Measurements from ENCODE around the gene CARD14.
A peak's percentile ranks its signal among the peaks of the same experiment; 100 is the strongest.

CARD14 gene

GRCh38 chr17:80169784-80170500, at the start of gene CARD14:
Gene CARD14, plus strand, starts transcription at chr17:80170030. Its CDS starts 11,409 bp downstream, at chr17:80181439.
- no peak for DNase-seq

GRCh38 chr17:80122026-80122575, 47.7 kb upstream of the CARD14 start:
- DNase-seq, result no peak

DNA sequence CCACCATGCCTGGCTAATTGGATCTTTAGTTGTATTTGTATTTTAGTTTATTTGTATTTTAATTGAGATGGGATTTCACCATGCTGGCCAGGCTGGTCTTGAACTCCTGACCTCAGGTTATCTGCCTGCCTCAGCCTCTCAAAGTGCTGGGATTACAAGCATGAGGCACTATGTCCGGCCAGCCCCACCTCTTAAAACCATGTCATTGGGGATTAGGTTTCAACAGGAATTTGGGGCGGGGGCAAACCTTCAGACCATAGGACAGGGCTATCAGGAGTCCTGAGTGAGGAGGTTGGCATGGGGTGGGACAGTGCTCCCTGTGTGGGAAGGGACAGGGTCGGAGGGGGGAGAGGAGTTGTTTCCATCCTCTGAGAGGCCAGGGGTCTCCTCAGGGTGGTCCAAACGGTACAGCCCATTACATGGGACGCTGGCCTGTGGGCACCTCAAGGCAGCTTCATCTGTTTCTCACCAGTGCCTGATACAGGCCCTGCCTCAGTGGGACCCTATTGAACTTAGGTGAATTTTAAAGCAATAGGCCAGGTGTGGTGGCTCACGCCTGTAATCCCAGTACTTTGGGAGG, 46.8 kb upstream of the CARD14 start:
- DNase-seq, result no peak

DNA sequence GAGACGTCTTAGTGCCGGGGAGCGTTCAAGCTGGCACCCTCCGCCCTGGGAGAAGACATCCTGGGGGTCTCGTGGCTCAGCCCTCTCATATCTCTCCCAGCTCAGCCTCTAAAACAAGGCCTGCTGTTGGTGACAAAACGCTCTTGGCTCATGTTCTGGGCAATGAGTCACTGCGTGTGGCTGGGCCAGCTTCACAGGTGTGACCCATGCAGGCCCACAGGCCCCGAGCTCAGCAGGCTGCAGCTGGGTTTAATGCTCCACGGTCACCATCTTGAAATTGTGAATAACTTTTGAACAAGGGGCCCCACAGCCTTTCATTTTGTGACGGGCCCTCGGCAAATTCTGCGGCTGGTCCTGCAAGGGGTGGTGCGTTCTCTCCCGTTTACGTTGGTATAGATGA, 46.0 kb upstream of the CARD14 start:
- DNase-seq, result no peak

DNA sequence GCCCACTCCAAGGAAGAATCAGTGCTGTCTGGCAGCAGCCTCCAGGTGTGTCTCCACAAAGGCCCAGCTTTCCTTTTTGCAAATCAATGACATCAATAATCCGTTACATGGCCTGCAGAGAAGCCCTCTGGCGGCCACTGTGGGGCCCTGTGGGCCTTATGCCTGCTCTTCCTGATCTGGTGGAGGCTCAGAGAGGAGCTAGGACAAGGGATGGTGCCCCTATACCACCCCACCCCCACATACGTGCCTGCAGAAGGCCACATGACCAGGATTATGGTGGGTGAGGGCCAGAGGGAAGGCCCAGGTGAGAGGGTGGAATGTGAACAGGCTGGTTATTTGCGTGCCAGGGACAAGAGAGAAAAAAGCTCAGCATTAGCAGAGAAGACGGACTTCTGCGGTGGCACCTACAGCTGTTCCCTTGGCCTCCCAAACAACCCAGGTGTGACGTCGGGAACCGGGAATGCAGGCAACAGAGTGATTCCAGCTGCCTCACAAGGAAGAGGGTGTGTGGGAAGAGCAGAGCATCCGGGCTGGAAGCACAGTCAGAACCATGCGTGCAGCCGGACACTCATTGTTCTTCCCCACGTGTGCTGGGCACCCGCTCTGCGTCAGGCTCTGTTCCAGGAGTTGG, 45.4 kb upstream of the CARD14 start:
- no peak for DNase-seq

GRCh38 chr17:80125656-80126448, 44.0 kb upstream of the CARD14 start:
- peak; percentile 15 for DNase-seq

DNA sequence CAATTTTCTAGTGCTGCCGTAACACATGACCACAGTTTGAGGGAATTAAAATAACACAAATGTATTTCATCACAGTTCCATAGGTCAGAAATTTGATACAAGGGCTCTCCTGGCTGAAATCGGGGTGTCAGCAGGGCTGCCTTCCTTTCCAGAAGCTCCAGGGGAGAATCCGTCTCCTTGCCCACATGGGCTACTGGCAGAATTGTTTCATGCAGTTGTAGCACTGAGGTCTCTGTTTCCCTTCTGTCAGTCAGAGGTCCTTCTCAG, 43.4 kb upstream of the CARD14 start:
- no peak for DNase-seq

- no peak for DNase-seq
Observed at GRCh38 chr17:80129006-80129565, 40.7 kb upstream of the CARD14 start.

GRCh38 chr17:80130992-80131391, 38.8 kb upstream of the CARD14 start:
- no peak for DNase-seq

DNA sequence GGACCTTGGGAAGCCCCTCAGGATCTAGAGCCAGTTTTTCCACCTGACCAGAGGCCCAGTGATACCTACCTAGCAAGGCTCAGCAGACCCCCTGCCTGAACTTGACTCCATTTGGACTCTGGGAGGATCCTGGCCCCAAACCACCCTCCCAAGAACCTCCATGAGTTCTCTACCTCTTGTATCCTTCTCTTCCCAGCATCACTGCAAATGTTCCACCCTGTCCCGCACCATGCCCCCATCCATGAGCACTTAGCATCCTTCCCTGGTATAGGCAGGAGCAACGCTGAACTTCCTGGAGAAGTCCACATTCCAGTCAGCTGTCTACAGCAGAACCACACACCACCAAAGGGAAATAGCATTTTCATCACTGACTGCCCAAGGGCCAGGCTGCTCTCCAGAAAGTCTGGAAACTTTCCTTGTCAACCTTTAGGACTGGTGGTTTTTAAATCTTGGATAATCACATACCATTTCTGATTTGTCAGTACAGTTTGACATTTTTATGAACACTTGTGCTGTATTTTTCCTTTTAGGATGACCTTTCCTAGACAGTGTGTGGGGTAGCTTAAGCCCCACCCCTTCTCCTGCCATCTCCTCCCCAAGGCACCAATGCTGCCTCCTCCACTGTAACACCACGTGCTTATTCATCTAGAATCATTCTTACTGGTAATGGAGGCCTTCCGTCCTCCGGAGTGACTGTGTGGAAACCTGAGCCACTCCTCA, 36.8 kb upstream of the CARD14 start:
- no peak for DNase-seq

- no peak for DNase-seq
Observed at GRCh38 chr17:80133626-80133970, 36.2 kb upstream of the CARD14 start.

DNA sequence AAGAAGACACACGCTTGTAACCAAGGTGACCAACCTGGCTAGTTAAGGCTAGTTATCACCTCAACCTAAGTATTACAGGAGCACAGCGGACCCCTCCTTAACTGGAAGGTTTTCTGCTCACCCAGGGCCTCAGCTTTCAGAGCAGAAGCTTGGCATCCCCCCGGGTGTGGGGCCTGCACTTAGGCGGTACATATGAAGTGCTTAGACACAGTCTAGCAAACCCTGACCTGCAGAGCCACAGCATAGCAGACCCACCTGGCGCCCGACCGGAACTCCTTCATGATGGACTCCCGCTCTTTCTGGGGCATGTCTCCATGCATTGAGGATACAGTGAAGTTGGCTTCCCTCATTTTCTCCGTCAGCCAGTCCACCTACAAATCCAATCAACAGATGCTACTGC, 32.7 kb upstream of the CARD14 start:
- DNase-seq, result no peak

- no peak for DNase-seq
Observed at GRCh38 chr17:80138856-80139426, 30.9 kb upstream of the CARD14 start.

DNA sequence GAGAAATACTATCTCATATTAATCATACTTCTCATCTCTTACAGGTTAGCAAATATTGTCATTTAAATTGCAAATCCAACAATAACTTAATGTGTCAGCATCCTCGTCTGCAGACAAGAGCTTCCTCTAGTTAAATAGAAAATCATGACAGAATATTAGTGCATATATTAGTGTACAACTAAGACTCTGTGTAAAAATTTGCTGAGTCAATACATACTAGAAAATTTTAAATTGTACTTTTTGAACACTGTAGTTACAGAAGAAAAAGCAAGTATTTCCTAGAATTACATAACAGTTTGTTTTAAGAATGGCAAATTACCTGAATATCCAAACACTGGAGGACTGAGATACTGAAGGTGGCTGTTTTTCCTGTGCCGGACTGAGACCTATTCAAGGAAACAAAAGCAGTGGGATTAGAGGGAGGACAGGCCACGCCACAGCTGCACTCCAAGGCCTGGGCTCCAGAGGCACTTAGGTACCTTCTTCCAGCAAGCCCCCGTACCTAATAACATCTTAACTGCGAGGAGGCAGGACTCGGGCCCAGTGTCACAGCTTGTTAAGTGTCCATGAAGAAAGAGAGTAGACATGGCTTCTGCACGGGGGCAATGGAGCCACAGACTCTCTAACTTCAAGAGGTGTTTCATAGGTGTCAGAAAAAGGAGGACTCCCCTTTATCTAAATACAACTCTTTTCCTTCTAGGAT, 28.2 kb upstream of the CARD14 start:
- DNase-seq, result no peak

GRCh38 chr17:80142929-80143328, 26.9 kb upstream of the CARD14 start:
- no peak for DNase-seq

DNA sequence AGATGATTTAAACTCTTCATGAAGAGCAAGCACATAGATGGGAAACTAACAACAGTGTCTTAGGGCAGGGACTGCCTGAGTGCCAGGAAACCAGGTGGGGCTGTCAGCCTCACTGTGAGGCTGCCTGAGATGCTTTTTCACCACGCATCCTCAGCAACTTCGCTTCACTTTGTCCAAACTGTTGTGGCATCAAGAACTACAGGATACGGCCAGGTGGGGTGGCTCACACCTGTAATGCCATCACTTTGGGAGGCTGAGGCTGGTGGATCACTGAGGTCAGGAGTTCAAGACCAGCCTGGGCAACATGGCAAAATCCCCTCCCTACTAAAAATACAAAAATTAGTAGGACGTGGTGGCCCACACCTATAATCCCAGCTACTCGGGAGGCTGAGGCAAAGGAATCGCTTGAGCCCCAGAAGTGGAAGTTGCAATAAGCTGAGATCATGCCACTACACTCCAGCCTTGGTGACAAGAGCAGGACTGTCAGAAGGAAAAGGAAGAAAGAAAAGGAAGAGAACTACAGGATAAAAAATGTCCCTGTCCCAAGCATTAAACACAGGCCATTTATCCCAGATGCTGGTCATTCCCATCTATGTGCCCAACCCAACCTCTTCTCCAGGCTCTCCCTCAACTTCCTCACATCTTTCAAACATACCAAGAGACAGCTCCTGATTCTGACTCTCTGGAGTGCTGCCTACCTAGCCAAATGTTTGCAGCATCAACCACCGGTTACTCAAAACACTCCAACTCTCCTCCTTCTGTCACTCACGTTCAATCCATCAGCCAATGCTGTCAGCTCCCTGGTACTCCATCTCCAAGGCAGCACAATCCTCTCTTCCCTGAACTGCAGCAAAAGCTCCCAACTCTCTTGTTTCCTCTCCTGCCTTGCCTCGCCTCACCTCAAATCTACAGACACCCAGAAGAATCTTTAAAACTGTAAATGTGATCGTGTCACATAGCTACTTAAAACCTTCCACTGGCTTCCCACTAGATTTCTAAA, 24.5 kb upstream of the CARD14 start:
- no peak for DNase-seq

DNA sequence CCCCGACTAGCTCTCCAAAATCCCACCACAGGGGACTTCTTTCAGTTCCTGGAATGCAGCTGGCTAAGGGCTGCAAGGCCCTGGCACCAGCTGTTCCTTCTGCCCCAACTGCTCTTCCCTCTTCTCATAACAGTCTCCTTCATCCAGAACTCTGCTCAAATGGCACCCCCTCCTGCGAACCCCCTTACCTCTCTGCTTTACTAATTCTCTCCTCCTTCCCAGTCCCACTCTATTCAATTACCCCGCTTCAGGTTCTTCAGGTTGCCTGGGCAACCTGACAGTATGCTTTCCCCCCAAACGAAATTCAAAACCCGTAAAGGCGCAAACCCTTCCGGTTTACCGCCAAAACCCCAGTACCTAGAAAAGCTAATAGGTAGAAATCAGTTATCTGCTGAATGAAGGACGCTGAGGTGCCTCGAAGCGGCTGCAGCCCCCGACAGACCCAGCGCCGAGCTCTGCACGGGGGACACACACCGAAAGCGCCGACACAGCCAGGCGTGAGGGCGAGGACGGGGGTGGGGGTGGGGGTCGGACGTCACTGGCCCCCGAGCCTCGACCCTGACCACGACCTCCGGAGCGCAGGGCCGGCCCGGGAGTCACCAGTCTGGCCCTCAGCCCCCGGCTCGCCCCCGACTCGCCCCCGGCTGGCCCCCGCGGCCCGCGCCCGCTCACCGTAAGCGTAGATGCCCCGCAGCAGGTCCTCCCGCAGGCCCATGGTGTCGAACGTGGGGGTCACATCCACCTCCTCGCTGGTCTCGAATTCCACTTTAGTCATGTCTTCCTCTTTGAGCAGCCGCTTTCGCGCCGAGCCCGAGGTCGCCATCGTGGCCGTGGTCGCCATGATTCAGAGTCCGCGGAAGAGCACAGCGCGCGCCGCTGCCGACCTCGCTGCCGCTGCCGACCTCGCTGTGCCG, 23.5 kb upstream of the CARD14 start:
- DNase-seq, result no peak

DNA sequence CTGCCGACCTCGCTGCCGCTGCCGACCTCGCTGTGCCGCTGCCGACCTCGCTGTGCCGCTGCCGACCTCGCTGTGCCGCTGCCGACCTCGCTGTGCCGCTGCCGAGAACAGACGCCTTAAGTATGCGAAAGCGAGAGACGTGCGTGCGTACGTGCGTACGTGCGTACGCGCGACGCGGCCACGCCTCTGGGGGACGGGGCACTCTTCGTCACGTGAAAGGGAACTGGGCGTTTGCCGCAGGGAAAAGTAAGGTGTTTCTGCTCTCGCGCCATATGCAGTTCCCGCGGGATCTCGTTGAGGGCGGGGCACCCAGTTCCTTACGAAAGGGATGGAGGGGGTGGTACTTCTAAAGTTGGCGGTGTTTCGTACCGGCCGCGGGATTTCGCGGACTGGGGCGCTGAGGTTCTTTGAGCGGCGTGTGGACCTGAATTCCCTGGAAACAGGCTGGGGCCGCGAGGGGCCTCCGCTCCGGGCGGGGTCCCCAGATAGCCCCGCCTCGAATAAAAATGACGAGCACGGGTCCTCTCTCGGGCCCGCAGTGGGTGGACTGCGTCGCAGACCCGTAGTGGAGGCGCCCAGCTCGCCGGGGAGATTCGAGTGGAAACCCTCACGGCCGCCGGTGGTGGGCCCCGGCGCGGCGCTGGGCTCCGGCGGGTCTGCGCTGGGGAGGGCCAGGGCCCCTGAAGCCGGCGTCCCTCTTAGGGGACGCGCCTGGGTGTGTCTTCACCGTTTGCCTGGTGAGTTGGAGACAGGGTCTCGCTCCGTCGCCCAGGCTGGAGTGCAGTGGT, 22.6 kb upstream of the CARD14 start, which contains the start of gene EIF4A3:
Gene EIF4A3, minus strand, starts transcription at position 94 of the 788 bp plus-strand sequence. CDS start 167 bp downstream, outside the sequence.
- peak; percentile 98 for DNase-seq

Measured in NCI-H446 treated with DMSO at 0.1 percent for 48 hours (cell line).